COLO668 (cell line): ENCODE data around the gene RGMA.
A peak's percentile ranks its signal among the peaks of the same experiment; 100 is the strongest.
"Not testable (repeated sequence)": the region's sequence is repeated elsewhere in the genome, so short reads cannot be mapped to it uniquely, and the experiment has no call there.

Experiments
- DNase-seq: peaks from one replicate; lab custom pipeline; 2025; ENCODE audit not compliant: unreplicated experiment; lab: John Stamatoyannopoulos, UW

RGMA gene

DNA sequence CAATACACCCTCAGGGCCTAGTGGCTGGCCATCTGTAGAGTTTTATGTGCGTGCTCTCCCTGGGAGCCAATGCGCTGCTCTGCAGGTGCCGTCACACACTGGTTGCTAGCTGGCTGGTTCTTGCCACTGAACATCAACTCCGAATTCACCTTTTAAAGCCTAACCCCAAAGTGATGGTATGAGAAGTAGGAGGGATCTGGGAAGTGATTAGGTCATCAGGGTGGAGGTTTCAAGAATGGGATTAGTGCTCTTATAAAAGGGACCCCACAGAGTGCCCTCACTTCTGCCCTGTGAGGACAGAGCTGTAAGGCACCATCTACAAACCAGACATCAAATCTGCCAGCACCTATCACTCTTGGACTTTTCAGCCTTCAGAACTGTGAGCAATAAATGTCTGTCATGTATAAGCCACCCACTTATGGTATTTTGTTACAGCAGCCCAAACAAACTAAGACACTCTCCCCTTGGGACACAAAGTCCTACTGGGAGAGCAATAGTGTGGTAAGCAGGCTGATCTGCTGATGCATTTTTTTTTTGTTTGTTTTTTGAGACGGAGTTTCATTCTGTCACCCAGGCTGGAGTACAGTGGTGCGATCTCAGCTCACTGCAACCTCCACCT lies 20.3 kb downstream of the RGMA start:
- DNase-seq, result no peak

DNA sequence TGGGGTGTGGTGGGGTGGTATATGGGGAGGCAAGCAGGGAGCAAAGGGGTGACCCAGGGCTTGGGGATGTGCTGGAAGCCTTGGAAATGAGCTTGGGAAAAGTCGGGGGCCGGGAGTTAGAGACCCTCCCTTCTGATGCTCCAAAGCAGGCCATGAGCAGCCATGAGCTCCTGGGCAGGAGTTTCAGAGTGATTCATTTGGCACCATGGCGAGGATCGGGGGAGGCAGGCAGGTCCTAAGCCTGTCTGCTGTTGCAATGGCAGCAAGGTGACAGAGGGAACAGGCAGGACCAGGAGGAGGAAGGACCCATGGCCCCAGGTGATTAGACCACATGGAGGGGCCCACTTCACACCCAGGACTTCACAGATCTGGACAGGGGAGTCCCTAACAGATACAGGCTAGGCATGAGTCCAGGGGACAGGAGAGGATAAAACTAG lies 21.3 kb downstream of the RGMA start:
- no peak for DNase-seq

GRCh38 chr15:93066834-93067648 lies 22.0 kb downstream of the RGMA start:
- DNase-seq, result peak; percentile 46

GRCh38 chr15:93066224-93066681 lies 22.8 kb downstream of the RGMA start:
- no peak for DNase-seq

DNA sequence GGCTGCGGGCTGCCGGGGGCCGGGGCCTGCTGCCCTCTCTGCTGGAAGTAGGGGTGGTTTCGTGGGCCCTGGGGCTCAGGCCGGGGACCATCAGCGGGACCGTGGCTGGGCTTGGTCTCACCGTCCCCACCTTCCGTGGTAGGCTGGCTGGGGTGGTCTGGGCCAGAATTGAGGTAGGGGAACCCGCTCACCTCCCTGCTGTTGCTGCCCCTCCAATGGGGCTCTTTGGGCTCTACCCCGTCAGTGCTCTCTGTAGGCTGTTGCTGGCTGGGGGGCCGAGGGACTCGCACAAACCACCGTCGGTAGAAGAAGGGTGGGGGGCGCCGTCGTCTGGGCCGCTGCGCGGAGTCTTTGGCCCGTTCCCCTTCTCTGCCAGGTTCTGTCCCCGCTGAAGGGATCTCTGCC lies 23.4 kb downstream of the RGMA start:
- DNase-seq, result no peak

DNA sequence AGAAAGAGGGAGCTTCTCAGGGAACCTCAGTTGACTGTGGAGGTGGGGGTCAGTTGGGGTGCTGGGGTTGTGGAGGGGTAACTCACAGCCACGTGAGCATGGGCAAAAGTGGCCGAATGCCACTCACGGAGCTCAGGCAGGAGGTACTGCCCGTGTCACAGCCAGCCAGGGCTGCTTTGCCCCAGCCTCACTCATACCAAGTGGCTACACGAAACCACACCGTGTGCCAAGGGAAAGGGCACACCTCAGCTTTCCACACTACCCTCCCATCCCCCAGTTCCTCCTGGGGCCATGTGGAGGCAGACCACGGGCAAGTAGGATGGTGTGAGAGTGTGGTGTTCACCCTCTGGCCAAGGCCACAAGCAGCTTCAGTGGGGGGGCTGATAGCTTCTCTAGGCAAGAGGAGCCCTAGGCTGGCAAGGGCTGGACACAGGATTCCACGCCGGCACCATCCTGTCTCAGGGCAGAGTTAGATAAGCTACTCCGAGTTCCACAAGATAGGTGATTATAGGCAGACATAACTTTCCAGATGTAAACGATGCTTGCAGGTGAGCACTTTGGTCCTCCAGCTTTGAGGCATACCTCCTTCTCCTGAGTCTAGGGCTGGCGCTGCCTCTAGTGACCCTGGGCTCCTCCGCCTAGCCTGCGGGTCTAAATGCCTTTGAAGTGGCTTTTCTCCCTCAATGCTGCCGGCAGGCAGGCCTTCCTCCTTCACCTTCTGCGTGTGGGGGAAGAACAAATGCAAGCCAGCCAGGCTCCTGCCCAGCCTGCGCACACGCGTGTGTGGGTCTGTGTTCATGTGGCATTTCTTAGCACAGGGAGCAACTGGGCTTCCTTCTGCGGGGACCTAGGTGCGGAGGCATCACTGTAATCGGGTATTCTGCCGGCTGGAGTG lies 25.0 kb downstream of the RGMA start:
- peak; percentile 29 for DNase-seq

DNA sequence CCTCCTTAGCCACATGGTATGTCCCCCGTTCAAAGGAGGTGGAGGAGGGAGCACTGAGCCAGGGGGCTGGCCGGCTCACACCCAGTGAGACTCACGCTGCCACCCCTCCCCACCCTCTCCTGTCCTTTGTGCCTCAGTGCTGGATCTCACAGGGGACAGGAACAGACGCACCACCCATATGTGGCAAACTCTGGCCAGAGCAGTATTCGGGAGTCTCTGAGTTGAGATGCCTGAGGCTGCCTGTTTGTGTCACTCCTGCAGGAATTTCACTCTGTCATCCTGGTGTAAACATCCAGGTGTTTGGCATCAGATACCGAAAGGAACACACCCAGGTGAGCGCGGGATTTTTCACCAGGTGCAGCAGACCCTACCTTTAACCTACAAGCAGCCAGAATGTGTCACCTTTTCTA lies 25.7 kb downstream of the RGMA start:
- peak; percentile 31 for DNase-seq

DNA sequence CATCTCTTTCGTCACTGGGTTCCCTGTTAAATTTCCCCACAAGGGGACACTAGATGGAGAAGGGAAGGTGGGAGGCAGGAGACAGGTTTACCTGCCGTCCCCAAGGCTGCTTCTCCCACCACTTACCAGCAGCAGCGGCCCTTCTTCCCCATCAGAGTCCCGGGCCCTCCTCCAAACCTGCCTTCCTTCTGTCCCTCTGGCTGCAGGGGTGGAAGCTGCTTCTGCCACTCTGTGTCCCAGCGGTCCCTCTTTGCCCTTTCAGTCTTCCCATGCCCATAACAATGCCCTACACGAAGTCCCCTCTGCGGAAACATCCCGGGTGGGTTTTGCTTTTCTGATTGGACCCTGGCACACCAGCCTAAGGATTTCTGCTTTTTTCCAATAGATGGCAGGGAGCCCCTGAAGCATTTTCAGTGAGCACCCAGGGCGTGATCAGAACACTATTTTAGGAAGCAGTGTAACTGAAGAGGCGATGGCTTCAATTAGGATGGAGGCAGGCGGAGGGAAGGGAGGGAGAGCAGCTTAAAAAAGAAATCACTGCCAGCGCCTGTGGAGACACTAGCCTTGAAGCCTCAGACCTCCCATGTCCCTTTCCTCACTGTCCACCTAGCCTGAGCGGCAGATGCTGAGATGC lies 26.3 kb downstream of the RGMA start:
- DNase-seq, result not testable (repeated sequence)

DNA sequence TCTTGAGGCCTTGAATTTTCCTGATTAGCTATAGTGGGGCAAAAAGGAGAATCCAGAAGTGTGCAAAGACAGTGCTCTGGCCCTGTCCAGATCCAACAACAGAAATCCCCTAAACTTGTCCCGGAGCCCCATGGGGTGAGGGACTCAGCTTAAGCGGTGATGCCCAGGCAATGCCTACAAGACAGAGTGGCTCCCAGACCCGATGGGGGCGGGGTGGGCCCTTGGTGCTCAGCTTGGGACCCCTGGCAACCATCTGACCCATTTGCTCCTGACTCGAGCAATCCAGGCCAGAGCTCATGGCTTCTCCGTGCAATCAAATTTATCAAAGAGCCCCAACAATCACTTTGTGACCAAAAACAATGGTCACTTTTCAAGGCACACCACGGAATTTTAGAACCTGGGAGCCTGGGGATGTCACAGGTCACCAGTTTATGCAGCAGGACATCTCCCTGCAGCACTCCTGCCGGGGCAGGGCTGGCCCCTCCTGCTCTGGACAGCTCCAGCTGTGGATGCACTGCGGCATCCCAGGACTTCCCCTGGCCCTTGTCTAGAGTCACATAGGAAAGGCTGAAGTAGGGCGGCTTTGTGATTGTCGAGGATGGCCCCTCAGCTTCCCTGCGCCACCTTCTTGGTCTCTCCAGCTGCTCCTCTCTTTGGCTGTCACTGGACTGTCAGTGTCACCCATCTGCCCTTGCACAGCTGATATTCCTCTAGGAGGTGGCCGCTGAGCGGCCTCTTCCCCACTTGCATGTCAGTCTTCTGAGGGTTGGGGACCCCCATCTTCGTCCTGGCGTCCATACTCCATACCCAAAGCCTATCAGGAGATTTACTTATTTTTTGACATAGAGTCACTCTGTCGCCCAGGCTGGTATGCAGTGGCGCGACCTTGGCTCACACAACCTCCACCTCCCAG lies 28.4 kb downstream of the RGMA start:
- DNase-seq, result no peak

DNA sequence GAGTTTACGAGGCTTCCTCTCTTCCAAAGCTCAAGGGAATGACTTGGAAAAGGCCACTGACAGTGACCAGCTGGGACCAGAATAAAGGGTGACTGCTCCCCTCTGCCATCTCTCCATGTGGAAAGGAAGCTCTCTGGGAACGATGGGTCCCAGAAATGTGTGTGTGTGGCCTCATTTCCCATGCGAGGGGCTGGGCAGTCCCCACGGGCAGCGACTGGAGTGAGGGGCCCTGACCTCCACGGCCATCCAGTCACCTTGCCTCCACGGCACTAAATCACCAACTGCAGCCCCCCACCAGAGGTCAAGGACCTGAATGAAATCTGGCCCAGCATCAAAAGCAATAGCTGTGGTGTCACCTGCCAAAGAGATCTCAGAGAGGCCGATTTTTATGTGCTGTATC lies 29.6 kb downstream of the RGMA start:
- no peak for DNase-seq

DNA sequence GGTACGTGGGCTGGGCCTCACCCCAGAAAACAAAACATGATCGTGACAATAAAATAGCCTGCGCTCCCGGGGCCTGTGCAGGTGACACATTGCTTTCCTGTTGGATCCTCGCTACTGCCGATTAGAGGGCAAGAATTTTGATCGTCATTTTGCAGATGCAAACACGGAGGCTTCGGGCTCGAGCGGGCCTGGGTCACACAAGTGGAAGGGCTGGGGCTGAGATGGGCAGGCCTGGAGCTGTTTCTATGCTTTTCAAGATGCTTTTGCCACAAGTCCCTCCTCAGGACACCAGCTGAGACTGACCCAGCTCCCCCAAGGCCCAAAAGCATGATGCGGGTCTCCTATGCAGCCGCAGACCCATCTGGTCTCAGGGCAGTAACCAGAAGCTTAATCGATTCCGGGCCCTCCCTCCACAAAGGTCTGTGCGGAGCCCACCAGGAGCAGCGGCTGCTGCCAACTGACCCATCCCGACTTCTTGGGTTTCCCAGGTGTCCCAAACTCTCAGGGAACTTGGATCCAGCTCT lies 30.0 kb downstream of the RGMA start:
- no peak for DNase-seq

GRCh38 chr15:93058128-93058527 lies 30.9 kb downstream of the RGMA start:
- DNase-seq, result no peak

DNA sequence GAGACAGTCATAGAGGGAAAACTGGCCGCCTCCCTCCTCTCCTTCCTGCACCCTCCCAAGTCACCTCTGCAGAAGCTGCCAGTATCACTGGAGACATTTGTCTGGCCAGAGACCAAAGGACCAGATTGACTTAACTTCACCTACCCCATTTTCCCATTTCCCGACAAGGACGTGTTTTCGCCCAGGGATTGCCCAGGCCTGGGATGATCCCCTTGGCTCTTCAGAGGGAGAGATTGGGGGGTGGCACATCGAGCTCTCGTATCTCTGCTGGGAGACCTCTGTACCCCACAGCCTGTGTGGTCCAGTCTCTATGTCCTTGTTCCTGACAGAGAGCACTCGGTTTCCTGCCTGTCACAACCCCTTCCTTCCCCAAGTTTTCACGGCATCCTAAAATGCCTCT lies 31.4 kb downstream of the RGMA start:
- DNase-seq, result no peak

DNA sequence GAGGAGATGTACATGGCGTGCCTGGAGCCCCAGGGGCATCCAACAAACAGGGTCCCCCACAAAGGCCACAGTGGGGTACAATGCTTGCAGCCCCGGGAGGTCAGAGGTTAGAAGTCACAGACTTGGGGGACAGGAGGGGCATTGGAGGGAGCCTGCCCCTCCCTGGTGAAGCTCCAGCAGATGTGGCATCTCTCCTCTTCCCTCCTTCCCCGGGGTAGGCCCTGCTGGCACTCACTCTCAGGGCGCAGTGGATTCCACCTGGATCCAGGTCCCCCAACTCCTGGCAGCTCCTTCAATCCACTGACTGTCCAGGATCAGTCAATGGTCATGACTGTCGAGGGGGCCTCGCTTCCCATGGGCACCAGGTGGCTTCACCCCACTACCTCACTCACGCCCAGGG lies 32.2 kb downstream of the RGMA start:
- no peak for DNase-seq

GRCh38 chr15:93055211-93055610 lies 33.8 kb downstream of the RGMA start:
- DNase-seq, result no peak

- DNase-seq, result peak; percentile 9
Observed at GRCh38 chr15:93052090-93052879, 36.7 kb downstream of the RGMA start.

DNA sequence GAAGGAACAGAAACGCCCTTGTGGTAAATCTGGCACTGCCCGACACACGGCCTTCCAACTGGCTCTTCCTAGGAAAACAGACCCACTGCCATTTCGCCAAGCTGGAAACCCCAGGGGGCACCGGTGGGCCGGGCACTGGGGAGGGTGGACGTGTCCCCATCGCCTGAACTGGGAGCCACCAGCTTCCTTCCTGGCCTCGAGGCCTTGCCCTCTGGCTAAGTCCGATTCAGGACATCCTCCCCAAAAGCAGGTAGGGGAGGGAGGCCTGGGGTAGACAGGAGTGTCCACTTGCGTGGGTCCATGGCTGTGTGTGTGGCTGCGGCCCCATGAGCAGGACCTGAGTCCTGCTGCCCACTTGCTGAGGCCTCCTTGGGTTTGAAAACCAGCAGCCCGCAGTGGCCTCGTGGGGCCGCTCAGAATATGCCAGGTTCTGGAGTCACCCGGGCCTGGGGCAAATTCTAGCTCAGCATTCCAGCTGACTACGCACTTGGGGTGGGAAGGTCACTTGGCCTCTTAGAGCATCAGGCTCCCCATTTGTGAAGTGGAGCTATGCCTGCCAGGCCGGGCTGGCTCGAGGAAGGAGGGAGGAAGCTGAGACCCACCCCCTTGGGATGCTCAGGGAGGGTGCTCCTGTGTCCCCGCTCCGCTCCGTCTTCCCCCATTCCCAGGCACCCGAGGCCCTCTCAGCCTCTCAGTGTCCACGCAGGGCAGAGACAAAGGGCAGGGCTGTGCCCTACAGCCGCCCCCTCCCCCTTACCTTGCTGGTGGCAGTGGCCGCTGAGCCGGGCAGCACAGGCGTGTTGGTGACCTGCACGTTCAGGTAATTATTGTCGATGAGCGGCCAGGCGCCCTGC lies 37.5 kb downstream of the RGMA start:
- no peak for DNase-seq

GRCh38 chr15:93050648-93051047 lies 38.4 kb downstream of the RGMA start:
- DNase-seq, result no peak
